ENCODE results near the gene COPS8.

DNA sequence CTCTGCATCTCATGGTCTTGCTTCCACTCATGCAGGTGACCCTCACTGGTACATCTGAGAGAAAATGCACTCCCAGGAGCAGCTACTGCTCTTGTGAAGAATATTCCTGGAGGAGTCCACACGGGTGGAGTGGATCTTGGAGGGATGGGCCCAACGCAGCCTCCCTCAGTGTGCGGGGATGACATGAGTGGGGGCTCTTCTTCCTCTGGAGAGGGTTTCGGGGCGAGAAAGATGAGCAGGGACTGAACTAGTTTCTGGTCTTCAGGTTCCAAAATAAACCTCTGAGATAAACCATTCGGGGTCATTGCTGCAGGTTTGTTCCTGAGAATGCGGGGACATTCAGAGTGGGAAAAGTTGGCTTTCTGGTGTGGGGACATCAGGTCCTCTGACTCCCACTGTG, 39.1 kb downstream of the COPS8 start:
- TF ChIP-seq POLR2A (IDR thresholded peaks at IDR 0.05) = no peak
- TF ChIP-seq, protein P1, sequence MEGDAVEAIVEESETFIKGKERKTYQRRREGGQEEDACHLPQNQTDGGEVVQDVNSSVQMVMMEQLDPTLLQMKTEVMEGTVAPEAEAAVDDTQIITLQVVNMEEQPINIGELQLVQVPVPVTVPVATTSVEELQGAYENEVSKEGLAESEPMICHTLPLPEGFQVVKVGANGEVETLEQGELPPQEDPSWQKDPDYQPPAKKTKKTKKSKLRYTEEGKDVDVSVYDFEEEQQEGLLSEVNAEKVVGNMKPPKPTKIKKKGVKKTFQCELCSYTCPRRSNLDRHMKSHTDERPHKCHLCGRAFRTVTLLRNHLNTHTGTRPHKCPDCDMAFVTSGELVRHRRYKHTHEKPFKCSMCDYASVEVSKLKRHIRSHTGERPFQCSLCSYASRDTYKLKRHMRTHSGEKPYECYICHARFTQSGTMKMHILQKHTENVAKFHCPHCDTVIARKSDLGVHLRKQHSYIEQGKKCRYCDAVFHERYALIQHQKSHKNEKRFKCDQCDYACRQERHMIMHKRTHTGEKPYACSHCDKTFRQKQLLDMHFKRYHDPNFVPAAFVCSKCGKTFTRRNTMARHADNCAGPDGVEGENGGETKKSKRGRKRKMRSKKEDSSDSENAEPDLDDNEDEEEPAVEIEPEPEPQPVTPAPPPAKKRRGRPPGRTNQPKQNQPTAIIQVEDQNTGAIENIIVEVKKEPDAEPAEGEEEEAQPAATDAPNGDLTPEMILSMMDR (IDR thresholded peaks at IDR 0.05) = no peak

All from body of pancreas (tissue), 4 donors.